Upper lobe of left lung (tissue), 4 donors: ENCODE data around the gene GMFB.

Experiments
- EP300 ChIP-seq, 4 donors: sonication (generic); formaldehyde crosslinking; IDR thresholded peaks; one replicate each; pipeline ENCODE4 v1.5.1; 2017; ENCODE audit warnings: antibody characterized with exemption in 4 of 4, control low read depth in 2 of 4
- POLR2A ChIP-seq, 4 donors: fragments of 450-650 bp; IDR thresholded peaks; one replicate each; pipeline ENCODE4 v1.5.1; 2016 to 2017; ENCODE audit warnings: antibody characterized with exemption in 4 of 4, mild to moderate bottlenecking in 2 of 4
- TF ChIP-seq, protein P1 (sequence below), 6 experiments: fragments of 450-650 bp in 4 of 6; fragments of 200-600 bp in 2 of 6; sonication (generic) in 2 of 6; IDR thresholded peaks; one replicate each; pipeline ENCODE4 v1.5.1; 2016 to 2019; ENCODE audit warnings: antibody characterized with exemption in 6 of 6

GRCh38 chr14:54486685-54487084, 2.1 kb downstream of the GMFB start:
- no peak for TF ChIP-seq POLR2A (IDR thresholded peaks at IDR 0.05)
- TF ChIP-seq, protein P1, sequence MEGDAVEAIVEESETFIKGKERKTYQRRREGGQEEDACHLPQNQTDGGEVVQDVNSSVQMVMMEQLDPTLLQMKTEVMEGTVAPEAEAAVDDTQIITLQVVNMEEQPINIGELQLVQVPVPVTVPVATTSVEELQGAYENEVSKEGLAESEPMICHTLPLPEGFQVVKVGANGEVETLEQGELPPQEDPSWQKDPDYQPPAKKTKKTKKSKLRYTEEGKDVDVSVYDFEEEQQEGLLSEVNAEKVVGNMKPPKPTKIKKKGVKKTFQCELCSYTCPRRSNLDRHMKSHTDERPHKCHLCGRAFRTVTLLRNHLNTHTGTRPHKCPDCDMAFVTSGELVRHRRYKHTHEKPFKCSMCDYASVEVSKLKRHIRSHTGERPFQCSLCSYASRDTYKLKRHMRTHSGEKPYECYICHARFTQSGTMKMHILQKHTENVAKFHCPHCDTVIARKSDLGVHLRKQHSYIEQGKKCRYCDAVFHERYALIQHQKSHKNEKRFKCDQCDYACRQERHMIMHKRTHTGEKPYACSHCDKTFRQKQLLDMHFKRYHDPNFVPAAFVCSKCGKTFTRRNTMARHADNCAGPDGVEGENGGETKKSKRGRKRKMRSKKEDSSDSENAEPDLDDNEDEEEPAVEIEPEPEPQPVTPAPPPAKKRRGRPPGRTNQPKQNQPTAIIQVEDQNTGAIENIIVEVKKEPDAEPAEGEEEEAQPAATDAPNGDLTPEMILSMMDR (IDR thresholded peaks at IDR 0.05) = no peak
- no peak for TF ChIP-seq EP300 (IDR thresholded peaks at IDR 0.05)
